Neural progenitor cell (in vitro differentiated cells): ENCODE data around the gene TSPAN14. TPM values are rescaled to one million over a fixed set of nuclear protein-coding genes. Genes with fewer than 3 reads are reported as not detected.

ENCODE experiments used
- DNase-seq: peaks from one replicate; pipeline ENCODE4 v3.0.0-alpha.2; 2016; ENCODE audit warnings: low spot score
- H2AFZ ChIP-seq: fragments of 200-600 bp; sonication (generic); replicated peaks from 2 replicates; pipeline ENCODE4 v1.6.1; 2016; ENCODE audit warnings: antibody characterized with exemption
- H3F3A ChIP-seq: fragments of 200-600 bp; sonication (generic); 2 replicates; pipeline ENCODE4 v1.6.1; 2016; ENCODE audit warnings: antibody characterized with exemption, low read depth
- H3K27ac ChIP-seq: fragments of 200-600 bp; sonication (generic); 2 replicates; pipeline ENCODE4 v1.5.1; 2016; ENCODE audit warnings: mild to moderate bottlenecking
- H3K27me3 ChIP-seq: fragments of 200-600 bp; sonication (generic); 2 replicates; pipeline ENCODE4 v1.6.1; 2016; ENCODE audit warnings: mild to moderate bottlenecking, moderate library complexity
- H3K36me3 ChIP-seq: fragments of 200-600 bp; sonication (generic); 2 replicates; pipeline ENCODE4 v1.5.1; 2016
- H3K4me1 ChIP-seq: fragments of 200-600 bp; sonication (generic); 2 replicates; pipeline ENCODE4 v1.6.1; 2016; ENCODE audit warnings: mixed run types
- H3K4me2 ChIP-seq: fragments of 200-600 bp; sonication (generic); 2 replicates; pipeline ENCODE4 v1.6.1; 2016
- H3K4me3 ChIP-seq: fragments of 200-600 bp; sonication (generic); 2 replicates; pipeline ENCODE4 v1.5.1; 2016
- H3K79me2 ChIP-seq: fragments of 200-600 bp; sonication (generic); 2 replicates; pipeline ENCODE4 v1.6.1; 2016; ENCODE audit warnings: low read depth
- H3K9ac ChIP-seq: fragments of 200-600 bp; sonication (generic); 2 replicates; pipeline ENCODE4 v1.6.1; 2016
- H3K9me3 ChIP-seq: fragments of 200-600 bp; sonication (generic); 2 replicates; pipeline ENCODE4 v1.5.1; 2016; ENCODE audit warnings: low read depth
- H4K20me1 ChIP-seq: fragments of 200-600 bp; sonication (generic); 2 replicates; pipeline ENCODE4 v1.6.1; 2016; ENCODE audit warnings: low read depth
- H3K27ac Mint-ChIP-seq: 3 replicates; pipeline ENCODE4 v1.8.0; 2021; ENCODE audit warnings: mixed read lengths
- H3K27me3 Mint-ChIP-seq: 2 replicates; pipeline ENCODE4 v1.8.0; 2022; ENCODE audit warnings: low read depth, mild to moderate bottlenecking, inconsistent platforms, moderate library complexity, mixed read lengths; ENCODE audit not compliant: insufficient read depth
- H3K36me3 Mint-ChIP-seq: 3 replicates; pipeline ENCODE4 v1.8.0; 2021; ENCODE audit warnings: mixed read lengths
- H3K4me1 Mint-ChIP-seq: 3 replicates; pipeline ENCODE4 v1.8.0; 2021; ENCODE audit warnings: mixed read lengths
- H3K4me3 Mint-ChIP-seq: 3 replicates; pipeline ENCODE4 v1.8.0; 2021; ENCODE audit warnings: mild to moderate bottlenecking, moderate library complexity, mixed read lengths
- H3K9me3 Mint-ChIP-seq: 3 replicates; pipeline ENCODE4 v1.8.0; 2020; ENCODE audit warnings: mixed read lengths
- CTCF ChIP-seq: fragments of 200-600 bp; sonication (generic); IDR thresholded peaks from 2 replicates; pipeline ENCODE4 v1.5.1; 2017; ENCODE audit warnings: antibody characterized with exemption, mild to moderate bottlenecking
- EZH2 ChIP-seq: fragments of 200-600 bp; sonication (generic); IDR thresholded peaks from 2 replicates; pipeline ENCODE4 v1.6.1; 2017; ENCODE audit warnings: antibody characterized with exemption, mild to moderate bottlenecking, moderate library complexity
- EZH2phosphoT487 ChIP-seq: fragments of 200-600 bp; sonication (generic); IDR thresholded peaks from 2 replicates; pipeline ENCODE4 v1.6.1; 2017; ENCODE audit warnings: antibody characterized with exemption
- total RNA-seq: library from RNA; depleted of rRNA; stranded (reverse); fragments of >200 nt; gene quantifications from 2 replicates; pipeline ENCODE4 v1.2.3, GENCODE V29; 2015; ENCODE audit warnings: low replicate concordance

The TSPAN14 gene
- total RNA-seq, 1 donor from 2014 or later: 32.7 TPM

GRCh38 chr10:80459047-80459865 lies 5.1 kb downstream of the TSPAN14 start:
- no peak overlapping the region for H3K27ac Mint-ChIP-seq
- Histone ChIP-seq H3K27ac (peak overlapping the region; percentile 24), H3K4me2 (peak overlapping the region; percentile 42), H2AFZ (no peak overlapping the region), H3K27me3 (no peaks in the 10 kb centered on the region), H3K79me2 (peaks cover 99% of the 10 kb centered on the region), H3K9ac (no peak overlapping the region), H3K4me3 (no peak overlapping the region), H4K20me1 (peaks cover 75% of the 10 kb centered on the region), H3F3A (peaks cover 35% of the 10 kb centered on the region), H3K9me3 (no peaks in the 10 kb centered on the region), H3K36me3 (no peaks in the 10 kb centered on the region), H3K4me1 (peaks cover 73% of the 10 kb centered on the region)
- TF ChIP-seq EZH2 (no peak), EZH2phosphoT487 (no peak), CTCF (peak; percentile 5)
- H3K4me3 Mint-ChIP-seq: peak overlapping the region; percentile 41
- H3K9me3 Mint-ChIP-seq: no peaks in the 10 kb centered on the region
- DNase-seq: peak; percentile 36
- no peaks in the 10 kb centered on the region for H3K36me3 Mint-ChIP-seq
- H3K4me1 Mint-ChIP-seq: peaks cover 82% of the 10 kb centered on the region
- peaks cover 14% of the 10 kb centered on the region for H3K27me3 Mint-ChIP-seq

- H3K4me2 ChIP-seq: peak overlapping the region; percentile 15
- Mint-ChIP-seq H3K27ac (peak overlapping the region; percentile 83), H3K36me3 (no peaks in the 10 kb centered on the region), H3K27me3 (peaks cover 9% of the 10 kb centered on the region), H3K9me3 (no peaks in the 10 kb centered on the region), H3K4me1 (peaks cover 89% of the 10 kb centered on the region), H3K4me3 (peak overlapping the region; percentile 11)
- H3K4me1 ChIP-seq: peaks cover 83% of the 10 kb centered on the region
- DNase-seq: peak; percentile 39
- TF ChIP-seq CTCF (no peak), EZH2phosphoT487 (no peak), EZH2 (no peak)
- no peak overlapping the region for H2AFZ ChIP-seq
- peaks cover 40% of the 10 kb centered on the region for H3F3A ChIP-seq
- no peaks in the 10 kb centered on the region for H3K9me3 ChIP-seq
- no peak overlapping the region for H3K9ac ChIP-seq
- H4K20me1 ChIP-seq: peaks cover 67% of the 10 kb centered on the region
- peak overlapping the region; percentile 40 for H3K27ac ChIP-seq
- H3K27me3 ChIP-seq: no peaks in the 10 kb centered on the region
- peaks cover 97% of the 10 kb centered on the region for H3K79me2 ChIP-seq
- no peak overlapping the region for H3K4me3 ChIP-seq
- H3K36me3 ChIP-seq: no peaks in the 10 kb centered on the region
These were observed 6.5 kb downstream of the TSPAN14 start for GRCh38 chr10:80460399-80461207.

DNA sequence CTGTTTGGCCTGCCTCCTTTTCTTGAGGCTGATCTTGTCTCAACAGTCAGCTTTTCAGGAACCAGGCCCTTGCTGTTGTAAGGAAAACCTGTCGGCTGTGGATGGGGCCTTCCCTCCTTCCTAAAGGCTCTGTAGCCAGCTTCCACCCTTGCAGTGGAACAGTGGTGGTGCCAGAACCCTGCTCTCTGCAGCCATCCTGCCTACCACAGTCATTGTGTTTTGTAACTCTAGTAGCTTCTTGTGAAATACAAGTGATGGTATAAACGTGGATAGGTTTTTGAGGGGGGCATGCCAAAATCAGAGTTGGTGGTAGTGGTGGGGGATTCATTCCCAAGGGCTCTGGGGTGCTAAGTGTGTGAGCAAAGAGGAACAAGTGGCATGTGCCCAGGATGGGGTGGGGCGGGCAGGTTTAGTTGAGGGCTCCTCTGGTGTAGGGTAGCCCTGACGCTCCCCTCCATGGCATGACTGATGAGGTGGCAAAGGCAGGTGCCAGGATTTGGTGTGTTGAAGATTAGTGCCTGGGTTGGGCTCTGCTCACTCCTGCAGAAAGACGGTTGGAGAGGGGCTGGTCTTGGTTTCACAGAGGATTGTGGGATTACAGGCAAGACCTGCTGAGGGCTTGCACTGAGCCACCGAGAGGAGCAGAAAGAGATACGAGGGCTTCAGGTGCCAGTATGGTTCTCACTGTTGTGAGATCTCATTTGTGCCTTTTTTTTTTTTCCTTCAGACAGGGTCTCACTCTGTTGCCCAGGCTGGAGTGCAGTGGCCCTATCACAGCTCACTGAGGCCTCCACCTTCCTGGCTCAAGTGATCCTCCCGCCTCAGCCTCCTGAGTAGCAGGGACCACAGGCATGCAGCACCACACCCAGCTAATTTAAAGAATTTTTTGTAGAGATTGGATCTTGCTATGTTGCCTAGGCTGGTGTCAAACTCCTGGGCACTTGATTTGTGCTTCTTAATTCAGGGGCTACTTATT lies 7.4 kb downstream of the TSPAN14 start:
- no peaks in the 10 kb centered on the region for H3K9me3 ChIP-seq
- H3K4me3 ChIP-seq: no peak overlapping the region
- peaks cover 97% of the 10 kb centered on the region for H3K79me2 ChIP-seq
- H3K9me3 Mint-ChIP-seq: no peaks in the 10 kb centered on the region
- no peaks in the 10 kb centered on the region for H3K36me3 Mint-ChIP-seq
- DNase-seq: no peak
- H3K4me3 Mint-ChIP-seq: peak overlapping the region; percentile 44
- H3K4me1 ChIP-seq: peaks cover 87% of the 10 kb centered on the region
- H3K9ac ChIP-seq: no peak overlapping the region
- H3K4me1 Mint-ChIP-seq: peaks cover 89% of the 10 kb centered on the region
- H3K27me3 Mint-ChIP-seq: peaks cover 2% of the 10 kb centered on the region
- no peaks in the 10 kb centered on the region for H3K27me3 ChIP-seq
- H3K27ac ChIP-seq: peak overlapping the region; percentile 40
- TF ChIP-seq EZH2phosphoT487 (no peak), EZH2 (no peak), CTCF (no peak)
- peaks cover 66% of the 10 kb centered on the region for H4K20me1 ChIP-seq
- H2AFZ ChIP-seq: no peak overlapping the region
- H3K4me2 ChIP-seq: peak overlapping the region; percentile 91
- peak overlapping the region; percentile 83 for H3K27ac Mint-ChIP-seq
- H3F3A ChIP-seq: peaks cover 44% of the 10 kb centered on the region
- H3K36me3 ChIP-seq: no peaks in the 10 kb centered on the region
